Endothelial cell of umbilical vein (primary cell): ENCODE data around the gene VCL. TPM values are rescaled to one million over a fixed set of nuclear protein-coding genes. Genes with fewer than 3 reads are reported as not detected.

Experiments
- BruUV-seq: library from RNA; stranded (reverse); fragments of 400-500 nt; replicated peaks from 2 replicates; lab custom pipeline; 2021; lab: Mats Ljungman, UMichigan
- CTCF ChIA-PET: fragments of 300-600, 350-600 bp; sonication (Branson Sonifier 250); formaldehyde crosslinking; loops from one replicate; lab custom pipeline; 2021; ENCODE audit warnings: antibody characterized with exemption, inconsistent platforms; lab: Charles Lee
- POLR2A ChIA-PET: fragments of 300-600, 350-600 bp; sonication (Branson Sonifier 250); formaldehyde crosslinking; loops from one replicate; lab custom pipeline; 2021; ENCODE audit warnings: antibody characterized with exemption, inconsistent platforms; lab: Charles Lee
- DNase-seq: peaks from one replicate; pipeline ENCODE4 v3.0.0-alpha.2; 2011; ENCODE audit warnings: low read depth, low spot score
- FAIRE-seq: peaks from 2 replicates; lab custom pipeline; 2011; peaks lifted over from hg19 to GRCh38; lab: Jason Lieb, UNC
- H2AFZ ChIP-seq: 2 replicates; pipeline ENCODE4 v1.6.0; 2012; ENCODE audit warnings: low read depth, low read length, control low read depth, inconsistent platforms
- H3K27ac ChIP-seq: 2 replicates; pipeline ENCODE4 v1.5.1; 2011; ENCODE audit warnings: low read depth, mild to moderate bottlenecking, control low read depth, low read length, moderate library complexity; ENCODE audit not compliant: insufficient read depth
- H3K27me3 ChIP-seq, 2 experiments: 2 replicates each; pipeline versions ENCODE4 v1.6.0 to v1.6.1; 2011; ENCODE audit warnings: low read length in 2 of 2, mixed read lengths in 1 of 2; ENCODE audit not compliant: control insufficient read depth in 2 of 2, insufficient read depth in 2 of 2
- H3K36me3 ChIP-seq, 2 experiments: 2 replicates in 1 of 2; 3 replicates in 1 of 2; pipeline ENCODE4 v1.5.1; 2011; ENCODE audit warnings: low read length in 2 of 2, mild to moderate bottlenecking in 1 of 2, moderate library complexity in 1 of 2; ENCODE audit not compliant: control insufficient read depth in 2 of 2, insufficient read depth in 2 of 2; ENCODE audit errors: extremely low read depth in 1 of 2
- H3K4me1 ChIP-seq: 3 replicates; pipeline ENCODE4 v1.5.1; 2011; ENCODE audit warnings: mild to moderate bottlenecking, low read length; ENCODE audit not compliant: control insufficient read depth, insufficient read depth; ENCODE audit errors: extremely low read depth
- H3K4me2 ChIP-seq: 2 replicates; pipeline ENCODE4 v1.6.1; 2011; ENCODE audit warnings: low read length, control low read depth, mixed read lengths; ENCODE audit not compliant: insufficient read depth
- H3K4me3 ChIP-seq, 3 experiments: fragments of 200-600 bp in 1 of 3; sonication (generic), shearing (Covaris generic) in 1 of 3; replicated peaks in 1 of 3; 2 replicates each; pipeline ENCODE4 v1.5.1; 2011 to 2016; ENCODE audit warnings: control low read depth in 3 of 3, low read length in 3 of 3, mild to moderate bottlenecking in 2 of 3, inconsistent platforms in 1 of 3, low read depth in 1 of 3, moderate library complexity in 1 of 3; ENCODE audit not compliant: insufficient read depth in 1 of 3
- H3K79me2 ChIP-seq: 2 replicates; pipeline ENCODE4 v1.6.0; 2012; ENCODE audit warnings: low read length, inconsistent platforms; ENCODE audit not compliant: control insufficient read depth, insufficient read depth
- H3K9ac ChIP-seq: replicated peaks from 2 replicates; pipeline ENCODE3; 2011; ENCODE audit warnings: low read length, control low read depth; ENCODE audit not compliant: insufficient read depth; ENCODE audit errors: extremely low read depth
- H3K9me1 ChIP-seq: replicated peaks from 3 replicates; pipeline ENCODE4 v1.6.0; 2011; ENCODE audit warnings: mild to moderate bottlenecking, low read length; ENCODE audit not compliant: control insufficient read depth, insufficient read depth; ENCODE audit errors: extremely low read depth
- H3K9me3 ChIP-seq: replicated peaks from 2 replicates; pipeline ENCODE4 v1.5.1; 2012; ENCODE audit warnings: low read length, inconsistent platforms; ENCODE audit not compliant: control insufficient read depth, insufficient read depth
- H4K20me1 ChIP-seq: replicated peaks from 2 replicates; pipeline ENCODE3; 2011; ENCODE audit warnings: mild to moderate bottlenecking, low read length; ENCODE audit not compliant: control insufficient read depth, insufficient read depth; ENCODE audit errors: extremely low read depth
- EZH2 ChIP-seq: IDR thresholded peaks from 2 replicates; pipeline ENCODE4 v1.6.1; 2012; ENCODE audit warnings: borderline replicate concordance, low read depth, mild to moderate bottlenecking, moderate library complexity, low read length, inconsistent platforms; ENCODE audit not compliant: severe bottlenecking
- FOS ChIP-seq: IDR thresholded peaks from 2 replicates; pipeline ENCODE4 v1.6.1; 2011; ENCODE audit warnings: mild to moderate bottlenecking, low read length, moderate library complexity, borderline replicate concordance; ENCODE audit not compliant: insufficient read depth
- GATA2 ChIP-seq: IDR thresholded peaks from 2 replicates; pipeline ENCODE4 v1.7.0; 2011; ENCODE audit warnings: low read depth, mild to moderate bottlenecking, moderate library complexity, mixed read lengths, low read length; ENCODE audit not compliant: insufficient read length, insufficient read depth
- JUN ChIP-seq: IDR thresholded peaks from 2 replicates; pipeline ENCODE4 v1.6.1; 2011; ENCODE audit warnings: borderline replicate concordance, low read depth; ENCODE audit not compliant: insufficient read length, insufficient read depth
- MYC ChIP-seq: IDR thresholded peaks from one replicate; pipeline ENCODE4 v1.6.1; 2011; ENCODE audit warnings: mild to moderate bottlenecking, low read depth, low read length
- POLR2A ChIP-seq: IDR thresholded peaks from 2 replicates; pipeline ENCODE4 v1.6.1; 2012; ENCODE audit warnings: low read depth, mild to moderate bottlenecking, control low read depth, low read length
- POLR2AphosphoS5 ChIP-seq: IDR thresholded peaks from 2 replicates; pipeline ENCODE4 v1.6.1; 2012; ENCODE audit warnings: low read depth, mild to moderate bottlenecking, control low read depth, low read length, moderate library complexity; ENCODE audit not compliant: insufficient read depth
- dilution Hi-C: fragments of 300-500 bp; cut with MboI; formaldehyde crosslinking; loops from one replicate; pipeline ENCODE4 v1.15.0; 2019; ENCODE audit warnings: low sequenced_read_pairs; ENCODE audit not compliant: extremely low pct_ligation_motif_present
- intact Hi-C: fragments of 100-400 bp; cut with micrococcal nuclease; formaldehyde crosslinking; loops from one replicate; pipeline ENCODE4 v1.10.0; 2022
- polyA plus RNA-seq, 4 experiments: library from polyadenylated mRNA; depleted of rRNA in 3 of 4; stranded (reverse) in 3 of 4; unstranded in 1 of 4; fragments of >200 nt; gene quantifications; 2 replicates each; pipeline versions ENCODE4 v1.2.1 to v1.2.3, GENCODE V29; 2011 to 2012; ENCODE audit warnings: missing spikeins in 1 of 4
- total RNA-seq: library from RNA; stranded (reverse); gene quantifications from 2 replicates; pipeline ENCODE4 v1.2.3, GENCODE V29; 2021
- TF ChIP-seq, protein P1 (sequence below): IDR thresholded peaks from 2 replicates; pipeline ENCODE4 v1.6.1; 2011; ENCODE audit not compliant: insufficient read depth, insufficient read length
- TF ChIP-seq, protein P2 (sequence below), 2 donors: IDR thresholded peaks; 1 replicate in 1 of 2; 2 replicates in 1 of 2; pipeline ENCODE4 v1.5.1; 2011; ENCODE audit warnings: low read length in 2 of 2, mild to moderate bottlenecking in 2 of 2, moderate library complexity in 2 of 2, control low read depth in 1 of 2, inconsistent platforms in 1 of 2, low read depth in 1 of 2; ENCODE audit not compliant: insufficient read depth in 1 of 2; ENCODE audit errors: extremely low read depth in 1 of 2

Gene VCL
- total and polyA plus RNA-seq, 2 donors (not counting 3 experiments of a cell fraction or from before 2014, with no cell fraction given), result 95.4 to 231 TPM

DNA sequence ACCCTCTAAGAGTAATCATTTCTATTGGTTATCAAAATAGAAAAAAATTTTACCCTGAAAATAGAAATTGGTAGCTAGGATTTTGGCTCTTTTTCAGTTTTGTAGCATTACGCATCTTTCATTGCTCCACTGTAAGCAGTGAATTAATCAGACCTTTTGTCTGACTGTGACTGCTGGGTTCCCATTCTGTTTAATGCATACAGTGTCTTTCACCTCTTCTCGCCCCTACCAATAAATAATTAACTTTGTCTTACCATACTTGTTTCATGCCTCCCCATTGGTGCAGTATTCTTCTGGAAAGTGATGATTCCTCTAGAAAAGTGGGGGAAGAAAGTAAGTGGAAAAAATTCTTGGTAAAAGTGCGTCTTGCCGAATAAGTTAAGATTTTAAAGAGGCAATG, 79.5 kb downstream of the VCL start:
- Histone ChIP-seq H3K4me1 (peaks cover 60% of the 10 kb centered on the region), H3K9me3 (no peaks in the 10 kb centered on the region), H3K9ac (no peak overlapping the region), H3K79me2 (peaks cover 59% of the 10 kb centered on the region), H3K9me1 (no peaks in the 10 kb centered on the region), H4K20me1 (no peaks in the 10 kb centered on the region), H3K27ac (peak overlapping the region; percentile 90), H3K4me3 (no peak overlapping the region), H3K4me2 (no peak overlapping the region), H3K27me3 (no peaks in the 10 kb centered on the region), H2AFZ (no peak overlapping the region), H3K36me3 (peaks cover 11 to 22% of the 10 kb centered on the region in 2 experiments)
- no peak for FAIRE-seq
- no TSS peak for BruUV-seq
- dilution Hi-C loops, result no loop called here
- ChIA-PET POLR2A (no interaction called here), CTCF (interaction anchor here (1.0 to 8.1 kb wide), 6 partner anchors 30 to 189 kb away, joined by 3 to 191 read pairs (median 6); no protein-coding TSS in a partner anchor)
- intact Hi-C loops, result no loop called here
- DNase-seq, result no peak
- no peak for TF ChIP-seq JUN
- TF ChIP-seq, protein P1, sequence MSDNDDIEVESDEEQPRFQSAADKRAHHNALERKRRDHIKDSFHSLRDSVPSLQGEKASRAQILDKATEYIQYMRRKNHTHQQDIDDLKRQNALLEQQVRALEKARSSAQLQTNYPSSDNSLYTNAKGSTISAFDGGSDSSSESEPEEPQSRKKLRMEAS, result no peak

DNA sequence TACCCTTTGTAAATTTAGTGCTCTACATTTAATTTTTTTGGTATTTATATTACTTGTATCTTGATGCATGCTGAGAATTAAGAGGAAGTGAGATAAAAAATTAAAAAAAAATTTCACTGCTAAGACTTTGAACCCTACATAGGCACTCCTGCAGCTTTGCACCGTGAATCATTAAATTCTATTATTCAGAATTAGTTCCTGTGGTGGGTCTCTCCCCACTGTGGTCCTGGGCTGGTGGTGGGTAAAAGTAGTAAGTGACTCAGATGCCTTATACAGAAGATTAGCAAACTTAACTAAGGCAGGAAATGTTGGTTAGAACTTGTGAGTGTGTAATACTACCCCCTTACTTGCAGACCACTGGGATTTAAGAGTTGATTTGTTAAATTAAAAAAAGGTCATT, 80.1 kb downstream of the VCL start:
- TF ChIP-seq MYC (no peak), FOS (peak; percentile 86), POLR2A (no peak), EZH2 (no peak), JUN (peak; percentile 62), POLR2AphosphoS5 (peak; percentile 58), GATA2 (peak; percentile 51)
- TF ChIP-seq, protein P2, sequence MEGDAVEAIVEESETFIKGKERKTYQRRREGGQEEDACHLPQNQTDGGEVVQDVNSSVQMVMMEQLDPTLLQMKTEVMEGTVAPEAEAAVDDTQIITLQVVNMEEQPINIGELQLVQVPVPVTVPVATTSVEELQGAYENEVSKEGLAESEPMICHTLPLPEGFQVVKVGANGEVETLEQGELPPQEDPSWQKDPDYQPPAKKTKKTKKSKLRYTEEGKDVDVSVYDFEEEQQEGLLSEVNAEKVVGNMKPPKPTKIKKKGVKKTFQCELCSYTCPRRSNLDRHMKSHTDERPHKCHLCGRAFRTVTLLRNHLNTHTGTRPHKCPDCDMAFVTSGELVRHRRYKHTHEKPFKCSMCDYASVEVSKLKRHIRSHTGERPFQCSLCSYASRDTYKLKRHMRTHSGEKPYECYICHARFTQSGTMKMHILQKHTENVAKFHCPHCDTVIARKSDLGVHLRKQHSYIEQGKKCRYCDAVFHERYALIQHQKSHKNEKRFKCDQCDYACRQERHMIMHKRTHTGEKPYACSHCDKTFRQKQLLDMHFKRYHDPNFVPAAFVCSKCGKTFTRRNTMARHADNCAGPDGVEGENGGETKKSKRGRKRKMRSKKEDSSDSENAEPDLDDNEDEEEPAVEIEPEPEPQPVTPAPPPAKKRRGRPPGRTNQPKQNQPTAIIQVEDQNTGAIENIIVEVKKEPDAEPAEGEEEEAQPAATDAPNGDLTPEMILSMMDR (IDR thresholded peaks at IDR 0.05; ENCODE audit: extremely low read depth in 1 of 2, insufficient read depth in 1 of 2, low read depth in 1 of 2, low read length in 2 of 2), result no peak
- TF ChIP-seq, protein P1, result no peak
- peak; percentile 77 for DNase-seq
- dilution Hi-C loops, result no loop called here
- Histone ChIP-seq H2AFZ (no peak overlapping the region), H3K79me2 (peaks cover 61% of the 10 kb centered on the region), H3K9me1 (no peaks in the 10 kb centered on the region), H4K20me1 (no peaks in the 10 kb centered on the region), H3K4me1 (peaks cover 56% of the 10 kb centered on the region), H3K36me3 (peaks cover 10 to 26% of the 10 kb centered on the region in 2 experiments), H3K4me2 (peak overlapping the region; percentile 91), H3K27me3 (no peaks in the 10 kb centered on the region), H3K27ac (peak overlapping the region; percentile 90), H3K9ac (peak overlapping the region; percentile 66), H3K4me3 (no peak overlapping the region), H3K9me3 (no peaks in the 10 kb centered on the region)
- CTCF ChIA-PET, result interaction anchor here (4.3 to 8.1 kb wide), 2 partner anchors 66 to 190 kb away, joined by 13 to 191 read pairs; no protein-coding TSS in a partner anchor
- peak; percentile 35 for FAIRE-seq
- intact Hi-C loops, result loop anchor here (1.0 kb wide), 1 partner anchor 22 kb away; no protein-coding TSS in a partner anchor
- POLR2A ChIA-PET, result no interaction called here
- no TSS peak for BruUV-seq
